Body of pancreas (tissue), 4 donors: ENCODE measurements around the gene ADAM10. TPM values are rescaled to one million over a fixed set of nuclear protein-coding genes. Genes with fewer than 3 reads are reported as not detected.

ENCODE experiments used
- ATAC-seq: fragments of 150-250 bp; one replicate; pipeline ENCODE4 v1.9.1; 2016
- DNase-seq, 4 donors: peaks; one replicate each; pipeline ENCODE4 v3.0.0-alpha.2; 2019
- H3K27ac ChIP-seq, 4 donors: fragments of 200-600 bp; sonication (generic); 1 replicate in 3 of 4; 2 replicates in 1 of 4; pipeline versions ENCODE4 v1.5.1 to v1.6.1; 2016 to 2019; ENCODE audit warnings: mild to moderate bottlenecking in 1 of 4, mixed read lengths in 1 of 4, moderate library complexity in 1 of 4
- H3K27me3 ChIP-seq, 2 donors: fragments of 200-600 bp; sonication (generic); one replicate each; pipeline ENCODE4 v1.6.0; 2016; ENCODE audit warnings: mild to moderate bottlenecking in 1 of 2
- H3K36me3 ChIP-seq, 2 donors: fragments of 200-600 bp; sonication (generic); replicated peaks in 1 of 2; 2 replicates each; pipeline ENCODE4 v1.5.1; 2016; ENCODE audit warnings: low read depth in 2 of 2; ENCODE audit not compliant: insufficient read depth in 1 of 2
- H3K4me1 ChIP-seq: fragments of 200-600 bp; sonication (generic); one replicate; pipeline ENCODE4 v1.6.0; 2016
- H3K4me3 ChIP-seq, 2 donors: fragments of 200-600 bp; sonication (generic); 1 replicate in 1 of 2; 2 replicates in 1 of 2; pipeline ENCODE4 v1.5.1; 2016 to 2019
- H3K9me3 ChIP-seq, 3 donors: fragments of 200-600 bp; sonication (generic); 1 replicate in 2 of 3; 2 replicates in 1 of 3; pipeline ENCODE4 v1.5.1; 2016
- POLR2A ChIP-seq, 3 donors: fragments of 450-650 bp; IDR thresholded peaks; one replicate each; pipeline ENCODE4 v1.6.1; 2016; ENCODE audit warnings: antibody characterized with exemption in 3 of 3, mild to moderate bottlenecking in 2 of 3
- WGBS, 2 donors: methylation state at CpG; one replicate each; pipeline ENCODE4 v1.1.5; 2017; 5-methylcytosine and 5-hydroxymethylcytosine counted together
- intact Hi-C: fragments of 100-400 bp; cut with DNase I; formaldehyde crosslinking; loops from one replicate; pipeline ENCODE4 v1.15.1; 2023
- total RNA-seq, 2 donors: library from RNA; depleted of rRNA; stranded (reverse); fragments of >200 nt; gene quantifications; one replicate each; pipeline ENCODE4 v1.1.0, GENCODE V29; 2016
- TF ChIP-seq, protein P1 (sequence below), 7 experiments: fragments of 450-650 bp in 4 of 7; fragments of 200-600 bp in 3 of 7; sonication (generic) in 3 of 7; IDR thresholded peaks; one replicate each; pipeline ENCODE4 v1.5.1; 2016 to 2019; ENCODE audit warnings: antibody characterized with exemption in 7 of 7

The ADAM10 gene
- total RNA-seq, 2 donors from 2014 or later: 29.1 to 35.6 TPM

DNA sequence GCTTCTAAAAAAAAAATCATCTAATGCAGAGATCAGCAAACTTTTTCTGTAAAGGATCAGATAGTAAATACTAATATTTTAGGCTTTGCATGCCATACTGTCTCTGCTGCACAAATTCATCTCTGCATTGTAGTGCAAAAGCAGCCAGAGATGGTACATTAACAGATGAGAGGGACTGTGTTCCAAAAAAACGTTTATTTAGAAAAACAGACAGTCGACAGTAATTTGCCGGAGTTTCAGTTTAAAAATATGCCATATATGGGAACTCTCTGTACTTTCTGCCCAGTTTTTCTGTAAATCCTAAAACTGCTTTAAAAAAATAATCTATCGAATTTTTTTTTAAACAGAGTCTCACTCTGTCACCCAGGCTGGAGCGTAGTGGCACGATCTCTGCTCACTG lies 35.8 kb upstream of the ADAM10 start:
- no peak for TF ChIP-seq POLR2A (IDR thresholded peaks at IDR 0.05)
- TF ChIP-seq, protein P1, sequence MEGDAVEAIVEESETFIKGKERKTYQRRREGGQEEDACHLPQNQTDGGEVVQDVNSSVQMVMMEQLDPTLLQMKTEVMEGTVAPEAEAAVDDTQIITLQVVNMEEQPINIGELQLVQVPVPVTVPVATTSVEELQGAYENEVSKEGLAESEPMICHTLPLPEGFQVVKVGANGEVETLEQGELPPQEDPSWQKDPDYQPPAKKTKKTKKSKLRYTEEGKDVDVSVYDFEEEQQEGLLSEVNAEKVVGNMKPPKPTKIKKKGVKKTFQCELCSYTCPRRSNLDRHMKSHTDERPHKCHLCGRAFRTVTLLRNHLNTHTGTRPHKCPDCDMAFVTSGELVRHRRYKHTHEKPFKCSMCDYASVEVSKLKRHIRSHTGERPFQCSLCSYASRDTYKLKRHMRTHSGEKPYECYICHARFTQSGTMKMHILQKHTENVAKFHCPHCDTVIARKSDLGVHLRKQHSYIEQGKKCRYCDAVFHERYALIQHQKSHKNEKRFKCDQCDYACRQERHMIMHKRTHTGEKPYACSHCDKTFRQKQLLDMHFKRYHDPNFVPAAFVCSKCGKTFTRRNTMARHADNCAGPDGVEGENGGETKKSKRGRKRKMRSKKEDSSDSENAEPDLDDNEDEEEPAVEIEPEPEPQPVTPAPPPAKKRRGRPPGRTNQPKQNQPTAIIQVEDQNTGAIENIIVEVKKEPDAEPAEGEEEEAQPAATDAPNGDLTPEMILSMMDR (IDR thresholded peaks at IDR 0.05): no peak
- DNase-seq (no peak), ATAC-seq (no peak)
- H3K36me3 ChIP-seq: no peaks in the 10 kb centered on the region
- intact Hi-C loops: no loop called here
- no peaks in the 10 kb centered on the region for H3K4me1 ChIP-seq
- H3K27ac ChIP-seq: no peak overlapping the region
- H3K27me3 ChIP-seq: no peaks in the 10 kb centered on the region
- 79 to 85% methylated on average over 6 of the region's 6 CpGs for WGBS, 2 donors
- H3K4me3 ChIP-seq: no peak overlapping the region
- no peaks in the 10 kb centered on the region for H3K9me3 ChIP-seq

DNA sequence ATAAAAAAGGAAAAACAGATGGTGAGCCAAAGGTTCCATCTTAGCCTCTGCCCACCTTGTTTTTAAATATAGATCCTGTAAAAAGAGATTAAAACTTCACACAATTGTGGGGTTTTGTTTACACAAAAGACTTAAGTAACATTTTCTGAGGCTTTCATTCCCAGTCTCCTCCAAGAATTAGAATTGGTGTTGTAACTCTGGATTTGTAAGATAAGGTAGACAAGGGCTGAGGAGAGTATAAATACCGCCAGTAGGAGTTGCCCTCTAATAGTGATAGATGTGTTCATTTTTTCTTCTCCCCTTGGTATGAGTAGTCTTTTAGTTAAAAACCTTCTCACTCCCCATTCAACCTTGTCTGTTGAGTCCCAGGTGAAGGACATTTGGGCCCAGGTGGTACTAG lies 30.0 kb upstream of the ADAM10 start:
- DNase-seq: no peak
- intact Hi-C loops: no loop called here
- Histone ChIP-seq H3K27ac (no peak overlapping the region), H3K4me3 (no peak overlapping the region), H3K36me3 (no peaks in the 10 kb centered on the region), H3K9me3 (no peaks in the 10 kb centered on the region), H3K27me3 (no peaks in the 10 kb centered on the region), H3K4me1 (peaks cover 4% of the 10 kb centered on the region)
- WGBS, 2 donors: 93 to 100% methylated on average over 1 of the region's 1 CpG
- ATAC-seq: no peak
- TF ChIP-seq, protein P1 (IDR thresholded peaks at IDR 0.05): no peak
- no peak for TF ChIP-seq POLR2A (IDR thresholded peaks at IDR 0.05)

DNA sequence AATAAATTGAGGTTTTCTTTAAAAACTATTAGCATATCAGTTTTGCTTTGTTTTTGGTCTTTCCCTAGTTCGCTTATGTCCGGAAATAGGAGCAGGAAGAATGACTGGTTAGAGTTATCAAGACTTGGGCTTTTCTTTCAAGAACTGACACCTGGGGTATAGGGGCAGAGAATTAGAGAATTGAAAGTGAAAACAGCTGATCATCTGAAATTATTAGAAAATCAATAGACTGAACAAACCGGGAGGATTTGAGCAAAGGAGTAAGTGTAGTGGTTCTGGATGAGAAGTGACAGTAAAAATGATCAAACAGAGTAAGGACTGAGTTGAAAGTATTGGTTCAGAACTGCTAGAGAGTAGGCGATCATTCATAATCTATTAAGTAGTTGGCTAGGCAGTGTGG lies 27.6 kb upstream of the ADAM10 start:
- no peak for ATAC-seq
- 79 to 80% methylated on average over 4 of the region's 4 CpGs for WGBS, 2 donors
- TF ChIP-seq, protein P1 (IDR thresholded peaks at IDR 0.05): no peak
- no peak for TF ChIP-seq POLR2A (IDR thresholded peaks at IDR 0.05)
- H3K4me1 ChIP-seq: peaks cover 26% of the 10 kb centered on the region
- no peak overlapping the region for H3K4me3 ChIP-seq
- no peaks in the 10 kb centered on the region for H3K9me3 ChIP-seq
- no peak overlapping the region for H3K27ac ChIP-seq
- no peak for DNase-seq
- no peaks in the 10 kb centered on the region for H3K27me3 ChIP-seq
- H3K36me3 ChIP-seq: no peaks in the 10 kb centered on the region
- intact Hi-C loops: no loop called here

DNA sequence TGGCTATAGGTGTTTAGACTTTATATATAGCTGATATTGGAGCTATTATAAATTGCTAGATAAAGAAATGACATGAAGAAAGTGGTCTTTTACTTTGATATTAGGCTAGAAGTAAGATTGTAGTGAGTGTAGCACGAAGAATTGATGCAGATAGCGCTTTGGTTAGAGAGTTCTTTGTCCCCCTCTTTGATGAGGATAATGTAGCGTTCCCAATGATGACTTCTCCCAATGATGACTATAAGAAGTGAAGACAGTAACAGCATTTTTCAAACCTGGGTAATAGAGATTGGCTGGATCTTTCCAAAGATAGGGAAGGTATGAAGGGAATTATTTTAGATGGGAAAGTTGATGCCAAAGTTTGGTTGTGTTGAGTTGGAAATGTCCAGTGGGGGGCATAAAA lies 25.9 kb upstream of the ADAM10 start:
- no peak overlapping the region for H3K4me3 ChIP-seq
- ATAC-seq (no peak), DNase-seq (no peak)
- WGBS, 2 donors: 93 to 99% methylated on average over 3 of the region's 3 CpGs
- H3K4me1 ChIP-seq: peaks cover 26% of the 10 kb centered on the region
- H3K27me3 ChIP-seq: no peaks in the 10 kb centered on the region
- no peaks in the 10 kb centered on the region for H3K36me3 ChIP-seq
- intact Hi-C loops: no loop called here
- no peaks in the 10 kb centered on the region for H3K9me3 ChIP-seq
- no peak for TF ChIP-seq POLR2A (IDR thresholded peaks at IDR 0.05)
- TF ChIP-seq, protein P1 (IDR thresholded peaks at IDR 0.05): no peak
- H3K27ac ChIP-seq: no peak overlapping the region

DNA sequence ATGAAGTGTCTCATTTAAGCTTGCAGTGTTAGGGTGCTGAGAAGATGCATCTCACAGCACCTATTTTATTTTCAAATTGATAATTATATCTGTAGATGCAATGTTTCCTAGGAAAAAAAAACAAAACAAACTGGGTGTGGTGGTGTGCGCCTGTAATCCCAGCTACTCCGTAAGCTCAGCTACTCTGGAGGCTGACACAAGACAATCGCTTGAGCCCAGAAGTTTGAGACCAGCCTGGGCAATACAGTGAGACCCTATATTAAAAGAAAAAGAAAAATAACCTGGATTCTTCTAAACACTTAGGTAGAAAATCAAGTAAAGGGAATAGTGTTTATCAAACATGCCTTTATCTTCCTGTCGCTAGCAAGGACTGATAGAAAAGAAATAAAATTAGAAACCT lies 23.5 kb upstream of the ADAM10 start:
- Histone ChIP-seq H3K36me3 (no peaks in the 10 kb centered on the region), H3K4me3 (no peak overlapping the region), H3K27ac (peak overlapping the region in 1 of 4 donors; percentile 24), H3K4me1 (peaks cover 32% of the 10 kb centered on the region), H3K9me3 (no peaks in the 10 kb centered on the region), H3K27me3 (no peaks in the 10 kb centered on the region)
- DNase-seq (no peak), ATAC-seq (no peak)
- whole genome bisulfite sequencing, 2 donors: 48 to 60% methylated on average over 4 of the region's 4 CpGs
- intact Hi-C loops: no loop called here
- TF ChIP-seq POLR2A (IDR thresholded peaks at IDR 0.05): no peak
- TF ChIP-seq, protein P1 (IDR thresholded peaks at IDR 0.05): no peak
